ENCODE results near the gene ST3GAL5. TPM values are rescaled to one million over a fixed set of nuclear protein-coding genes. Genes with fewer than 3 reads are reported as not detected.

ST3GAL5 gene
- total RNA-seq, 4 donors from 2014 or later = 3.0 to 20.2 (median 13.6) TPM

DNA sequence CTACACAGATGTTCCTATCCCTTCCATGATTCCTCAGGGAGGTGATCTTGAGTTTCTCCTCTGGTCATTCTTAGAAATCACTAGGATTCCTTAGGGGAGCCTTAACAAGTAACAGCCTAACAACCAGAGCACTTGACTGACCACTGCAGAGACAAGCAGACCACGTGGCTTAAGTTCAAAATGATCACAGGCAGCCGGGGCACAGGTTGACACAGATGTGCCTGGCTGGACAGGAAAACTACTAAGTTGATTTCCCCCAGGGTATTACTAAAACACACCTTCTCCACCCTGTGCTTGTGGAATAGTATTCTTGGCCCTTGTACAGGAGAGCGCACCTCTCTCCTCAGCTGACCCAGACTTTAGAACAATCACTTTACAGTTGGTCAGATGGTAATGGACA, 29.9 kb downstream of the ST3GAL5 start:
- Histone ChIP-seq H3K27ac (no peak overlapping the region), H3K27me3 (no peaks in the 10 kb centered on the region), H3K36me3 (peaks cover 0 to 3% (median 0%) of the 10 kb centered on the region in 4 donors), H3K4me1 (peaks cover 0 to 12% (median 0%) of the 10 kb centered on the region in 4 donors), H3K9me3 (no peaks in the 10 kb centered on the region), H3K4me3 (no peak overlapping the region)
- intact Hi-C loops (cut with DNase I; ENCODE audit: low total_unique reads) = no loop called here
- DNase-seq = no peak
- WGBS, 2 donors (ENCODE audit: low coverage in 1 of 2) = 80% methylated on average over 3 of the region's 3 CpGs; no CpG with 5 or more reads in 1 of the 2 donors
- TF ChIP-seq EP300 (IDR thresholded peaks at IDR 0.05; ENCODE audit: low read depth) (no peak), POLR2A (IDR thresholded peaks at IDR 0.05) (no peak), POLR2AphosphoS5 (IDR thresholded peaks at IDR 0.05) (no peak)
- TF ChIP-seq, protein P1, sequence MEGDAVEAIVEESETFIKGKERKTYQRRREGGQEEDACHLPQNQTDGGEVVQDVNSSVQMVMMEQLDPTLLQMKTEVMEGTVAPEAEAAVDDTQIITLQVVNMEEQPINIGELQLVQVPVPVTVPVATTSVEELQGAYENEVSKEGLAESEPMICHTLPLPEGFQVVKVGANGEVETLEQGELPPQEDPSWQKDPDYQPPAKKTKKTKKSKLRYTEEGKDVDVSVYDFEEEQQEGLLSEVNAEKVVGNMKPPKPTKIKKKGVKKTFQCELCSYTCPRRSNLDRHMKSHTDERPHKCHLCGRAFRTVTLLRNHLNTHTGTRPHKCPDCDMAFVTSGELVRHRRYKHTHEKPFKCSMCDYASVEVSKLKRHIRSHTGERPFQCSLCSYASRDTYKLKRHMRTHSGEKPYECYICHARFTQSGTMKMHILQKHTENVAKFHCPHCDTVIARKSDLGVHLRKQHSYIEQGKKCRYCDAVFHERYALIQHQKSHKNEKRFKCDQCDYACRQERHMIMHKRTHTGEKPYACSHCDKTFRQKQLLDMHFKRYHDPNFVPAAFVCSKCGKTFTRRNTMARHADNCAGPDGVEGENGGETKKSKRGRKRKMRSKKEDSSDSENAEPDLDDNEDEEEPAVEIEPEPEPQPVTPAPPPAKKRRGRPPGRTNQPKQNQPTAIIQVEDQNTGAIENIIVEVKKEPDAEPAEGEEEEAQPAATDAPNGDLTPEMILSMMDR (IDR thresholded peaks at IDR 0.05) = no peak
- in situ Hi-C loops (cut with MboI; ENCODE audit: low pct_ligation_motif_present in 1 of 4, low pct_unique_long_range_greater_than_20kb in 1 of 4, low sequenced_read_pairs in 3 of 4) = no loop called here

DNA sequence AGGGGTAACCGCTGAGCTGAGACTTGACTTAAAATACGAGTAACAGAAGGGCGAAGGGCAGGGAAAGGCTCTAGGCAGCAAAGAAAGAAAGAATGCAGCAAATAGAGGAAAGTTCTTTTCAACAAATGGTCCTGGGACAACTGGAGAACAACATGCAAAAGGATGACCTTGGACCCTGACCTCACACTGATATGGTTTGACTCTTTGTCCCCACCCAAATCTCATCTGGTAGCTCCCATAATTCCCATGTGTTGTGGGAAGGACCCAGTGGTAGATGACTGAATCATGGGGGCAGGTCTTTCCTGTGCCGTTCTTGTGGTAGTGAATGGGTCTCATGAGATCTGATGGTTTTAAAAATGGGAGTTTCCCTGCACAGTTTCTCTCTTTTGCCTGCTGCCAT, 33.9 kb downstream of the ST3GAL5 start:
- in situ Hi-C loops (cut with MboI; ENCODE audit: low pct_ligation_motif_present in 1 of 4, low pct_unique_long_range_greater_than_20kb in 1 of 4, low sequenced_read_pairs in 3 of 4) = no loop called here
- DNase-seq = no peak
- peak overlapping the region in 1 of 4 donors; percentile 74 for H3K27ac ChIP-seq
- TF ChIP-seq POLR2AphosphoS5 (IDR thresholded peaks at IDR 0.05) (no peak), EP300 (IDR thresholded peaks at IDR 0.05; ENCODE audit: low read depth) (no peak), POLR2A (IDR thresholded peaks at IDR 0.05) (no peak)
- TF ChIP-seq, protein P1 (IDR thresholded peaks at IDR 0.05) = no peak
- H3K27me3 ChIP-seq = no peaks in the 10 kb centered on the region
- peaks cover 4 to 23% (median 8%) of the 10 kb centered on the region in 4 donors for H3K4me1 ChIP-seq
- no peaks in the 10 kb centered on the region for H3K9me3 ChIP-seq
- intact Hi-C loops (cut with DNase I; ENCODE audit: low total_unique reads) = no loop called here
- H3K4me3 ChIP-seq = no peak overlapping the region
- WGBS, 2 donors (ENCODE audit: low coverage in 1 of 2) = 89 to 100% methylated on average over 3 to 4 of the region's 4 CpGs
- H3K36me3 ChIP-seq = no peaks in the 10 kb centered on the region

DNA sequence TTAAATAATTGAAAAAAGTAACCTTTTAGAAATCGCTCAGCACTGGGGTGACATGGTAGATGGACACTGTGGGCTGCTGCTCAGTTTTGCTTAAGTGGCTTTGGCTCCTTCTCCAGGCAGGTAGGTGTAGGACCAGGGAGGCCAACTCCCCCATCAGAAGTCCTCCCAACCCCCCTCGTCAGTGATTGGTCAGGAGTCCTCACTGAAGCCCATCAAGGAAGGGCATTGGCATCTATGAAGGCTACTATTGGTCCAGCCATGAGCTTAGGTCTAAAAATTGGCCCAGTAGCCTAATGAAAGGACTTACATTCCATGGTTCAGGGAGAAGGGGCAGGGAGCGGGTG, 34.7 kb downstream of the ST3GAL5 start:
- no peaks in the 10 kb centered on the region for H3K36me3 ChIP-seq
- peak overlapping the region in 3 of 4 donors; percentile 63 to 74 (median 70) for H3K27ac ChIP-seq
- intact Hi-C loops (cut with DNase I; ENCODE audit: low total_unique reads) (no loop called here), in situ Hi-C loops (cut with MboI; ENCODE audit: low pct_ligation_motif_present in 1 of 4, low pct_unique_long_range_greater_than_20kb in 1 of 4, low sequenced_read_pairs in 3 of 4) (no loop called here)
- 60 to 78% methylated on average over 1 to 3 of the region's 3 CpGs for WGBS, 2 donors (ENCODE audit: low coverage in 1 of 2)
- no peaks in the 10 kb centered on the region for H3K9me3 ChIP-seq
- TF ChIP-seq POLR2AphosphoS5 (IDR thresholded peaks at IDR 0.05) (no peak), EP300 (IDR thresholded peaks at IDR 0.05; ENCODE audit: low read depth) (no peak), POLR2A (IDR thresholded peaks at IDR 0.05) (no peak)
- TF ChIP-seq, protein P1 (IDR thresholded peaks at IDR 0.05) = no peak
- H3K4me3 ChIP-seq = no peak overlapping the region
- H3K4me1 ChIP-seq = peaks cover 4 to 23% (median 8%) of the 10 kb centered on the region in 4 donors
- no peak for DNase-seq
- no peaks in the 10 kb centered on the region for H3K27me3 ChIP-seq

DNA sequence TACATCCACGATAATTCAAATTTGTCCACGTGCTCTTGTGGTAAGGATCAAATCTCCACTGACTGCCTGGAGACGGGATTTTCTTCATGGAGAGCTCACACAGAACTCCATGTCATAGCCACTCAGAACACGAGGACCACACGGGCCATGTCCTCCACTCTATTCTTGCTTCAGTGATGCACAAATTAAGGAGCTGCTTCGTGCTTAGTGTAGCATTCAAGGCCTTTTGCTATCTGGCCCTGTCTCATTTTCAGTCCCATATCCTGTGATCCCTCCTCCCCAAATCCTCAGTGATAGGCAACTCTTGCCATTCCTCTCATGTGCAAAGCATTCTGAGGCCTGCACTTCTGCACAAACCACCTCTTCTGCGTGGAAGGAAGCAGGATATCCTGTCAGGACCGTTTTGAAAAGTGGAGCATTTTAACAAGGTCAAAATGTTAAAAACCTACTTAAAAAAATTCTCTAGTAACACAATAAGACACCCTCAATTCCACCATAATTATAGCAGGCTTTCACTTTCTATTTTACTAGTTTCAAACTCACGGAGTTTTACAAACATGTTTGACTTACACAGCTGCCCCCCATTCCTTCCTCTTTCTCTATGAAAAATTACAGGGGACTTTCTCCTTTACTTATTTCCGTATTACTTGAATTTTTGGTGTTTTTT, 35.2 kb downstream of the ST3GAL5 start:
- intact Hi-C loops (cut with DNase I; ENCODE audit: low total_unique reads) = no loop called here
- in situ Hi-C loops (cut with MboI; ENCODE audit: low pct_ligation_motif_present in 1 of 4, low pct_unique_long_range_greater_than_20kb in 1 of 4, low sequenced_read_pairs in 3 of 4) = no loop called here
- H3K4me3 ChIP-seq = no peak overlapping the region

More for the DNA sequence above, 35.2 kb downstream of the ST3GAL5 start:
- TF ChIP-seq, protein P1 (IDR thresholded peaks at IDR 0.05) = no peak
- TF ChIP-seq POLR2AphosphoS5 (IDR thresholded peaks at IDR 0.05) (no peak), EP300 (IDR thresholded peaks at IDR 0.05; ENCODE audit: low read depth) (no peak), POLR2A (IDR thresholded peaks at IDR 0.05) (no peak)
- Histone ChIP-seq H3K27ac (peak overlapping the region; percentile 63 to 74 (median 68)), H3K36me3 (no peaks in the 10 kb centered on the region), H3K4me1 (peaks cover 4 to 23% (median 8%) of the 10 kb centered on the region in 4 donors), H3K27me3 (no peaks in the 10 kb centered on the region), H3K9me3 (no peaks in the 10 kb centered on the region)
- 37 to 53% methylated on average over 4 to 10 of the region's 10 CpGs for WGBS, 2 donors (ENCODE audit: low coverage in 1 of 2)
- no peak for DNase-seq
